Liver (tissue), 9 donors: ENCODE data around the gene SLC8A1. TPM values are rescaled to one million over a fixed set of nuclear protein-coding genes. Genes with fewer than 3 reads are reported as not detected.

Source experiments
- DNase-seq: peaks from one replicate; pipeline ENCODE4 v3.0.0-alpha.2; 2017; ENCODE audit warnings: low spot score
- H3K27ac ChIP-seq, 2 donors: one replicate each; pipeline ENCODE4 v1.7.0; 2013; ENCODE audit warnings: inconsistent platforms in 2 of 2, low read length in 2 of 2, control low read depth in 1 of 2, low read depth in 1 of 2, mild to moderate bottlenecking in 1 of 2
- H3K27me3 ChIP-seq, 4 donors: one replicate each; pipeline versions ENCODE4 v1.6.1 to v1.7.0; 2013; ENCODE audit warnings: low read length in 3 of 4, inconsistent platforms in 1 of 4, mild to moderate bottlenecking in 1 of 4, moderate library complexity in 1 of 4; ENCODE audit not compliant: control insufficient read depth in 4 of 4, insufficient read depth in 4 of 4
- H3K36me3 ChIP-seq, 4 donors: one replicate each; pipeline versions ENCODE4 v1.6.1 to v1.7.0; 2013; ENCODE audit warnings: low read length in 3 of 4, mild to moderate bottlenecking in 3 of 4, low read depth in 1 of 4, moderate library complexity in 1 of 4; ENCODE audit not compliant: control insufficient read depth in 4 of 4, insufficient read depth in 3 of 4
- H3K4me1 ChIP-seq, 4 donors: one replicate each; pipeline versions ENCODE4 v1.6.1 to v1.7.0; 2013; ENCODE audit warnings: low read length in 3 of 4, mild to moderate bottlenecking in 3 of 4, moderate library complexity in 1 of 4; ENCODE audit not compliant: control insufficient read depth in 4 of 4, insufficient read depth in 4 of 4
- H3K4me3 ChIP-seq, 3 donors: one replicate each; pipeline versions ENCODE4 v1.6.1 to v1.7.0; 2013; ENCODE audit warnings: low read length in 3 of 3, control low read depth in 1 of 3, low read depth in 1 of 3, mild to moderate bottlenecking in 1 of 3
- H3K9ac ChIP-seq, 2 donors: one replicate each; pipeline ENCODE4 v1.7.0; 2013; ENCODE audit warnings: low read length in 2 of 2, mild to moderate bottlenecking in 2 of 2, moderate library complexity in 2 of 2, control low read depth in 1 of 2, low read depth in 1 of 2
- H3K9me3 ChIP-seq, 4 donors: one replicate each; pipeline versions ENCODE4 v1.6.1 to v1.7.0; 2013; ENCODE audit warnings: low read length in 3 of 4; ENCODE audit not compliant: control insufficient read depth in 4 of 4
- EGR1 ChIP-seq, 2 donors: IDR thresholded peaks; 2 replicates each; pipeline ENCODE4 v1.6.1; 2016 to 2018; ENCODE audit warnings: antibody characterized with exemption in 2 of 2, low read depth in 2 of 2
- FOXA1 ChIP-seq: IDR thresholded peaks from 2 replicates; pipeline ENCODE4 v1.6.1; 2016; ENCODE audit warnings: antibody characterized with exemption
- FOXA2 ChIP-seq: IDR thresholded peaks from 2 replicates; pipeline ENCODE4 v1.6.1; 2016; ENCODE audit warnings: antibody characterized with exemption
- HNF4A ChIP-seq, 2 donors: conservative IDR thresholded peaks; 2 replicates each; pipeline ENCODE4 v1.6.1; 2016; ENCODE audit warnings: antibody characterized with exemption in 2 of 2, mild to moderate bottlenecking in 2 of 2
- HNF4G ChIP-seq: IDR thresholded peaks from 2 replicates; pipeline ENCODE4 v1.6.1; 2016; ENCODE audit warnings: antibody characterized with exemption
- JUND ChIP-seq, 2 donors: IDR thresholded peaks; 2 replicates each; pipeline ENCODE4 v1.6.1; 2016; ENCODE audit warnings: antibody characterized with exemption in 2 of 2
- RAD21 ChIP-seq, 2 donors: IDR thresholded peaks; 2 replicates each; pipeline ENCODE4 v1.6.1; 2016; ENCODE audit warnings: antibody characterized with exemption in 2 of 2, mild to moderate bottlenecking in 2 of 2
- RXRA ChIP-seq, 2 donors: IDR thresholded peaks; 2 replicates each; pipeline ENCODE4 v1.6.1; 2017 to 2018; ENCODE audit warnings: antibody characterized with exemption in 2 of 2, mild to moderate bottlenecking in 1 of 2
- SP1 ChIP-seq: IDR thresholded peaks from 2 replicates; pipeline ENCODE4 v1.6.1; 2018; ENCODE audit warnings: antibody characterized with exemption, mild to moderate bottlenecking
- TAF1 ChIP-seq: conservative IDR thresholded peaks from 2 replicates; pipeline ENCODE4 v1.6.1; 2016; ENCODE audit warnings: antibody characterized with exemption, mild to moderate bottlenecking
- YY1 ChIP-seq: IDR thresholded peaks from 2 replicates; pipeline ENCODE4 v1.6.1; 2016; ENCODE audit warnings: antibody characterized with exemption, mild to moderate bottlenecking
- WGBS: extraction: QIAGEN DNeasy Blood & Tissue Kit; methylation state at CpG from one replicate; pipeline ENCODE4 v1.1.7; 2013; 5-methylcytosine and 5-hydroxymethylcytosine counted together
- polyA plus RNA-seq, 2 donors: library from polyadenylated mRNA; stranded (reverse) in 1 of 2; unstranded in 1 of 2; fragments of 200-250 nt in 1 of 2; fragments of >200 nt in 1 of 2; fragmentation: Nextera tagmentation in 1 of 2; extraction: Ambion mirVana in 1 of 2; gene quantifications; one replicate each; pipeline versions ENCODE4 v1.2.1 to v1.2.3, GENCODE V29; 2013 to 2015
- total RNA-seq, 2 donors: library from RNA; depleted of rRNA; stranded (reverse); fragments of >200 nt; gene quantifications; one replicate each; pipeline ENCODE4 v1.2.3, GENCODE V29; 2014
- TF ChIP-seq, protein P1 (sequence below): IDR thresholded peaks from 2 replicates; pipeline ENCODE4 v1.6.1; 2016; ENCODE audit warnings: antibody characterized with exemption
- TF ChIP-seq, protein P2 (sequence below): fragments of 150-350 bp; IDR thresholded peaks from 2 replicates; pipeline ENCODE4 v1.5.1; 2017; ENCODE audit warnings: improper control_type of control experiment, low read depth, low read length; ENCODE audit not compliant: missing input control
- TF ChIP-seq, protein P3 (sequence below): IDR thresholded peaks from 2 replicates; pipeline ENCODE4 v1.6.1; 2016; ENCODE audit warnings: antibody characterized with exemption
- TF ChIP-seq, protein P4 (sequence below): IDR thresholded peaks from 2 replicates; pipeline ENCODE4 v1.6.1; 2016; ENCODE audit warnings: antibody characterized with exemption, mild to moderate bottlenecking
- TF ChIP-seq, protein P5 (sequence below): IDR thresholded peaks from 2 replicates; pipeline ENCODE4 v1.6.1; 2016; ENCODE audit warnings: antibody characterized with exemption
- donor health status: healthy.
- donor health status: healthy.
- donor health status: healthy.
- donor health status: healthy.
- donor health status: healthy.

Gene SLC8A1
- total and polyA plus RNA-seq, 4 donors: 1.2 to 18.5 (median 8.2) TPM

DNA sequence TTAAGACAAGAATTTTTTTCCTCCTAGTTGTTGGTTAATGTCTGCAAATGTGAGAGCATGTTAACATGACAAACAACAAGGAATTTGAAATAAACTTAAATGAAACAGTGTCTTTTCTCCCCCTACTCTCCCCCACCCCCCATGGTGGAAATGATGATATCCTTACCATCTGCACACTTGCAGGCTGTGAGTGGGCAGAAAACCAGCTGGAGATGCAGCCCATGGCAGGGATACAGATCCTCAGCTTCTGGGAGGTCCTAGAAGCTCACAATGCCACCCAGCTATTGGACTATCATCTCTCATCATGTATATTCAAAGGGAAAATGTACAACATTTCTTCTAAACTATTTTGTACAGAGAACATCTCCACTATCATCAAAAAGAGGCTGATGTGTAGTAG is 196.8 kb downstream of the SLC8A1 start:
- Histone ChIP-seq H3K9ac (no peak overlapping the region), H3K4me3 (no peak overlapping the region), H3K4me1 (no peaks in the 10 kb centered on the region), H3K27ac (no peak overlapping the region), H3K36me3 (no peaks in the 10 kb centered on the region), H3K9me3 (no peaks in the 10 kb centered on the region), H3K27me3 (no peaks in the 10 kb centered on the region)
- TF ChIP-seq FOXA1: no peak
- TF ChIP-seq, protein P1, sequence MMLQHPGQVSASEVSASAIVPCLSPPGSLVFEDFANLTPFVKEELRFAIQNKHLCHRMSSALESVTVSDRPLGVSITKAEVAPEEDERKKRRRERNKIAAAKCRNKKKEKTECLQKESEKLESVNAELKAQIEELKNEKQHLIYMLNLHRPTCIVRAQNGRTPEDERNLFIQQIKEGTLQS: no peak
- TF ChIP-seq HNF4A (conservative IDR thresholded peaks at IDR 0.05): no peak
- TF ChIP-seq JUND (IDR thresholded peaks at IDR 0.05): no peak
- TF ChIP-seq, protein P2, sequence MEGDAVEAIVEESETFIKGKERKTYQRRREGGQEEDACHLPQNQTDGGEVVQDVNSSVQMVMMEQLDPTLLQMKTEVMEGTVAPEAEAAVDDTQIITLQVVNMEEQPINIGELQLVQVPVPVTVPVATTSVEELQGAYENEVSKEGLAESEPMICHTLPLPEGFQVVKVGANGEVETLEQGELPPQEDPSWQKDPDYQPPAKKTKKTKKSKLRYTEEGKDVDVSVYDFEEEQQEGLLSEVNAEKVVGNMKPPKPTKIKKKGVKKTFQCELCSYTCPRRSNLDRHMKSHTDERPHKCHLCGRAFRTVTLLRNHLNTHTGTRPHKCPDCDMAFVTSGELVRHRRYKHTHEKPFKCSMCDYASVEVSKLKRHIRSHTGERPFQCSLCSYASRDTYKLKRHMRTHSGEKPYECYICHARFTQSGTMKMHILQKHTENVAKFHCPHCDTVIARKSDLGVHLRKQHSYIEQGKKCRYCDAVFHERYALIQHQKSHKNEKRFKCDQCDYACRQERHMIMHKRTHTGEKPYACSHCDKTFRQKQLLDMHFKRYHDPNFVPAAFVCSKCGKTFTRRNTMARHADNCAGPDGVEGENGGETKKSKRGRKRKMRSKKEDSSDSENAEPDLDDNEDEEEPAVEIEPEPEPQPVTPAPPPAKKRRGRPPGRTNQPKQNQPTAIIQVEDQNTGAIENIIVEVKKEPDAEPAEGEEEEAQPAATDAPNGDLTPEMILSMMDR: no peak
- TF ChIP-seq SP1: no peak
- no peak for TF ChIP-seq TAF1
- TF ChIP-seq EGR1 (IDR thresholded peaks at IDR 0.05; ENCODE audit: low read depth in 2 of 2): no peak
- DNase-seq: no peak

DNA sequence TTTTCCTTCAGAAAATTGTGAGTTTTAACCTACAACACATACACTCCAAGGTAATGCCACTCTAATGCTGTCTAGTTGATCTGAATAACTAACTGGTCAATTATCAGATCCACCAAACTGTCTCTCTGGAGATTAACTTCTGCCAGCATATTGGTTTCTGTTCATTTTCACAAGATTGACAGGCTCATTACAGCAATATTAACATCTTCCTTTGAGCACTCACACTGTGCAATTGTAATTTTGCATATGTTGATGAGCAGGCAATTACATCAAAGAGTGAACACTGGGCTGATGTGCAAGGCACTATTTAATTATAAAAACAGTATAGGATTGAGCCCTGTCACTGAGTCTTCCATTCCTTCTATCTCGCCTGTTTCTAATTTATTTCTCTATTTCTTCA is 197.3 kb downstream of the SLC8A1 start:
- no peak for DNase-seq
- Histone ChIP-seq H3K9ac (no peak overlapping the region), H3K27me3 (no peaks in the 10 kb centered on the region), H3K9me3 (no peaks in the 10 kb centered on the region), H3K4me1 (no peaks in the 10 kb centered on the region), H3K27ac (no peak overlapping the region), H3K4me3 (no peak overlapping the region), H3K36me3 (no peaks in the 10 kb centered on the region)
- WGBS: 75% methylated on average over 1 of the region's 1 CpG
- TF ChIP-seq SP1: no peak
- no peak for TF ChIP-seq RXRA (IDR thresholded peaks at IDR 0.05)

DNA sequence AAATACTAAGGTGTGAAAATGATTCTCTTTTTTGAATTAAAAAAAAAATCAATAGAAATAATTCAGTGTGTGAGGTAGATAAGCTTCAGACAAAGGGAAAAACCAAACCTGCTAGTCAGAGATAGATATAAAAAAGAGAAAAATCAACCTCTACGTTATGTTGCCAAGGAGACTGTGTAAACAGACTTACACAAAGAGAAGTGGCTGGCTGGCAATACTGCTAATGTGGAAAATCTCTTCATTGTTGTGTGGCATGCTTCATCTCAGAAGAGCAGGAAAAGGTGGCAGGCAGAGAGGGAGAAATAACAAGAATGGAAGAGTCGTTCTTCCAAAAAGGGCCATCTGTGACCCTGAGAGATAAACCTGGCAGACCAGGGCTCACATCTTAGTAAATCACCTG is 200.8 kb downstream of the SLC8A1 start:
- H3K36me3 ChIP-seq: no peaks in the 10 kb centered on the region
- no peak overlapping the region for H3K9ac ChIP-seq
- TF ChIP-seq SP1: no peak
- TF ChIP-seq, protein P2: no peak
- TF ChIP-seq RXRA (IDR thresholded peaks at IDR 0.05): no peak
- TF ChIP-seq, protein P1: no peak
- no peak for TF ChIP-seq HNF4G
- TF ChIP-seq EGR1 (IDR thresholded peaks at IDR 0.05; ENCODE audit: low read depth in 2 of 2): no peak
- no peak for TF ChIP-seq RAD21 (IDR thresholded peaks at IDR 0.05)
- TF ChIP-seq FOXA2: no peak
- TF ChIP-seq, protein P3, sequence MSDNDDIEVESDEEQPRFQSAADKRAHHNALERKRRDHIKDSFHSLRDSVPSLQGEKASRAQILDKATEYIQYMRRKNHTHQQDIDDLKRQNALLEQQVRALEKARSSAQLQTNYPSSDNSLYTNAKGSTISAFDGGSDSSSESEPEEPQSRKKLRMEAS: no peak
- TF ChIP-seq, protein P4, sequence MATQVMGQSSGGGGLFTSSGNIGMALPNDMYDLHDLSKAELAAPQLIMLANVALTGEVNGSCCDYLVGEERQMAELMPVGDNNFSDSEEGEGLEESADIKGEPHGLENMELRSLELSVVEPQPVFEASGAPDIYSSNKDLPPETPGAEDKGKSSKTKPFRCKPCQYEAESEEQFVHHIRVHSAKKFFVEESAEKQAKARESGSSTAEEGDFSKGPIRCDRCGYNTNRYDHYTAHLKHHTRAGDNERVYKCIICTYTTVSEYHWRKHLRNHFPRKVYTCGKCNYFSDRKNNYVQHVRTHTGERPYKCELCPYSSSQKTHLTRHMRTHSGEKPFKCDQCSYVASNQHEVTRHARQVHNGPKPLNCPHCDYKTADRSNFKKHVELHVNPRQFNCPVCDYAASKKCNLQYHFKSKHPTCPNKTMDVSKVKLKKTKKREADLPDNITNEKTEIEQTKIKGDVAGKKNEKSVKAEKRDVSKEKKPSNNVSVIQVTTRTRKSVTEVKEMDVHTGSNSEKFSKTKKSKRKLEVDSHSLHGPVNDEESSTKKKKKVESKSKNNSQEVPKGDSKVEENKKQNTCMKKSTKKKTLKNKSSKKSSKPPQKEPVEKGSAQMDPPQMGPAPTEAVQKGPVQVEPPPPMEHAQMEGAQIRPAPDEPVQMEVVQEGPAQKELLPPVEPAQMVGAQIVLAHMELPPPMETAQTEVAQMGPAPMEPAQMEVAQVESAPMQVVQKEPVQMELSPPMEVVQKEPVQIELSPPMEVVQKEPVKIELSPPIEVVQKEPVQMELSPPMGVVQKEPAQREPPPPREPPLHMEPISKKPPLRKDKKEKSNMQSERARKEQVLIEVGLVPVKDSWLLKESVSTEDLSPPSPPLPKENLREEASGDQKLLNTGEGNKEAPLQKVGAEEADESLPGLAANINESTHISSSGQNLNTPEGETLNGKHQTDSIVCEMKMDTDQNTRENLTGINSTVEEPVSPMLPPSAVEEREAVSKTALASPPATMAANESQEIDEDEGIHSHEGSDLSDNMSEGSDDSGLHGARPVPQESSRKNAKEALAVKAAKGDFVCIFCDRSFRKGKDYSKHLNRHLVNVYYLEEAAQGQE: no peak
- TF ChIP-seq YY1: no peak
- TF ChIP-seq, protein P5, sequence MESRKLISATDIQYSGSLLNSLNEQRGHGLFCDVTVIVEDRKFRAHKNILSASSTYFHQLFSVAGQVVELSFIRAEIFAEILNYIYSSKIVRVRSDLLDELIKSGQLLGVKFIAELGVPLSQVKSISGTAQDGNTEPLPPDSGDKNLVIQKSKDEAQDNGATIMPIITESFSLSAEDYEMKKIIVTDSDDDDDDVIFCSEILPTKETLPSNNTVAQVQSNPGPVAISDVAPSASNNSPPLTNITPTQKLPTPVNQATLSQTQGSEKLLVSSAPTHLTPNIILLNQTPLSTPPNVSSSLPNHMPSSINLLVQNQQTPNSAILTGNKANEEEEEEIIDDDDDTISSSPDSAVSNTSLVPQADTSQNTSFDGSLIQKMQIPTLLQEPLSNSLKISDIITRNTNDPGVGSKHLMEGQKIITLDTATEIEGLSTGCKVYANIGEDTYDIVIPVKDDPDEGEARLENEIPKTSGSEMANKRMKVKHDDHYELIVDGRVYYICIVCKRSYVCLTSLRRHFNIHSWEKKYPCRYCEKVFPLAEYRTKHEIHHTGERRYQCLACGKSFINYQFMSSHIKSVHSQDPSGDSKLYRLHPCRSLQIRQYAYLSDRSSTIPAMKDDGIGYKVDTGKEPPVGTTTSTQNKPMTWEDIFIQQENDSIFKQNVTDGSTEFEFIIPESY: no peak
- no peak for TF ChIP-seq HNF4A (conservative IDR thresholded peaks at IDR 0.05)
- no peaks in the 10 kb centered on the region for H3K4me1 ChIP-seq
- H3K27ac ChIP-seq: no peak overlapping the region
- no peak overlapping the region for H3K4me3 ChIP-seq
- no peaks in the 10 kb centered on the region for H3K27me3 ChIP-seq
- H3K9me3 ChIP-seq: no peaks in the 10 kb centered on the region
- DNase-seq: no peak
- 36% methylated on average over 2 of the region's 2 CpGs for WGBS
